ENCODE measurements around the gene VKORC1. TPM values are rescaled to one million over a fixed set of nuclear protein-coding genes. Genes with fewer than 3 reads are reported as not detected.

The VKORC1 gene
- total RNA-seq, 2 experiments from 2014 or later: 19.0 to 19.2 TPM

- Mint-ChIP-seq H3K27ac (no peak within 1 kb of the TSS), H3K9me3 (no peaks in the 10 kb centered on the region), H3K4me1 (ENCODE audit: low read depth) (peaks cover 15% of the 10 kb centered on the region), H3K4me3 (no peak within 1 kb of the TSS), H3K36me3 (ENCODE audit: low read depth) (peaks cover 28% of the 10 kb centered on the region), H3K27me3 (no peaks in the 10 kb centered on the region)
- Histone ChIP-seq H3K9me3 (ENCODE audit: control insufficient read depth in 1 of 2, insufficient read depth in 1 of 2, low read length in 2 of 2) (no peaks in the 10 kb centered on the region), H3K36me3 (ENCODE audit: insufficient read depth, low read length) (peaks cover 27% of the 10 kb centered on the region), H3K4me3 (ENCODE audit: low read length) (no peak within 1 kb of the TSS), H3K27me3 (ENCODE audit: control insufficient read depth in 1 of 2, insufficient read depth in 2 of 2, low read length in 2 of 2) (no peaks in the 10 kb centered on the region), H3K4me1 (ENCODE audit: insufficient read depth, low read length) (peaks cover 11% of the 10 kb centered on the region), H3K27ac (ENCODE audit: low read depth in 1 of 2, low read length in 2 of 2) (no peak within 1 kb of the TSS)
- ATAC-seq (ENCODE audit: poor library complexity) (no peak), DNase-seq (no peak)
- no peak for TF ChIP-seq CTCF (IDR thresholded peaks at IDR 0.05)
- ChIA-PET CTCF (no interaction called here), POLR2A (no interaction called here)
- intact Hi-C loops (cut with DNase I, micrococcal nuclease): no loop called here
Observed at GRCh38 chr16:31088459-31089183, 6.0 kb downstream of the VKORC1 start, which contains the start of gene PRSS53. Gene PRSS53, minus strand, starts transcription at chr16:31088943. Its CDS starts 134 bp downstream, at chr16:31088809.

GRCh38 chr16:31087971-31088370, 6.6 kb downstream of the VKORC1 start:
- H3K9me3 ChIP-seq (ENCODE audit: control insufficient read depth in 1 of 2, insufficient read depth in 1 of 2, low read length in 2 of 2): no peaks in the 10 kb centered on the region
- ChIA-PET POLR2A (no interaction called here), CTCF (no interaction called here)
- Mint-ChIP-seq H3K36me3 (ENCODE audit: low read depth) (peaks cover 34% of the 10 kb centered on the region), H3K27me3 (no peaks in the 10 kb centered on the region), H3K9me3 (no peaks in the 10 kb centered on the region), H3K27ac (no peak overlapping the region), H3K4me1 (ENCODE audit: low read depth) (peaks cover 10% of the 10 kb centered on the region), H3K4me3 (no peak overlapping the region)
- intact Hi-C loops (cut with DNase I, micrococcal nuclease): no loop called here
- H3K4me1 ChIP-seq (ENCODE audit: insufficient read depth, low read length): peaks cover 4% of the 10 kb centered on the region
- no peaks in the 10 kb centered on the region for H3K27me3 ChIP-seq (ENCODE audit: control insufficient read depth in 1 of 2, insufficient read depth in 2 of 2, low read length in 2 of 2)
- no peak for TF ChIP-seq CTCF (IDR thresholded peaks at IDR 0.05)
- H3K27ac ChIP-seq (ENCODE audit: low read depth in 1 of 2, low read length in 2 of 2): no peak overlapping the region
- H3K4me3 ChIP-seq (ENCODE audit: low read length): no peak overlapping the region
- DNase-seq (no peak), ATAC-seq (ENCODE audit: poor library complexity) (no peak)
- H3K36me3 ChIP-seq (ENCODE audit: insufficient read depth, low read length): peaks cover 32% of the 10 kb centered on the region

GRCh38 chr16:31087481-31087880, 7.1 kb downstream of the VKORC1 start:
- POLR2A ChIA-PET: no interaction called here
- Mint-ChIP-seq H3K4me1 (ENCODE audit: low read depth) (peaks cover 5% of the 10 kb centered on the region), H3K4me3 (no peak overlapping the region), H3K27me3 (no peaks in the 10 kb centered on the region), H3K27ac (no peak overlapping the region), H3K9me3 (no peaks in the 10 kb centered on the region), H3K36me3 (ENCODE audit: low read depth) (peaks cover 34% of the 10 kb centered on the region)
- Histone ChIP-seq H3K36me3 (ENCODE audit: insufficient read depth, low read length) (peaks cover 34% of the 10 kb centered on the region), H3K4me3 (ENCODE audit: low read length) (no peak overlapping the region), H3K4me1 (ENCODE audit: insufficient read depth, low read length) (no peaks in the 10 kb centered on the region), H3K27ac (ENCODE audit: low read depth in 1 of 2, low read length in 2 of 2) (no peak overlapping the region), H3K9me3 (ENCODE audit: control insufficient read depth in 1 of 2, insufficient read depth in 1 of 2, low read length in 2 of 2) (no peaks in the 10 kb centered on the region), H3K27me3 (ENCODE audit: control insufficient read depth in 1 of 2, insufficient read depth in 2 of 2, low read length in 2 of 2) (no peaks in the 10 kb centered on the region)
- CTCF ChIA-PET: no interaction called here
- ATAC-seq (ENCODE audit: poor library complexity) (no peak), DNase-seq (no peak)
- no peak for TF ChIP-seq CTCF (IDR thresholded peaks at IDR 0.05)
- intact Hi-C loops (cut with DNase I, micrococcal nuclease): no loop called here

All from CD4-positive, alpha-beta T cell (primary cell).